Hippocampal formation (tissue), 2 donors: ENCODE measurements around the gene AKR1B15.
"Not testable (repeated sequence)": the region's sequence is repeated elsewhere in the genome, so short reads cannot be mapped to it uniquely, and the experiment has no call there.

Source experiments
- DNase-seq, 2 donors: peaks; one replicate each; lab custom pipeline; 2025; lab: John Stamatoyannopoulos, UW

Gene AKR1B15

DNA sequence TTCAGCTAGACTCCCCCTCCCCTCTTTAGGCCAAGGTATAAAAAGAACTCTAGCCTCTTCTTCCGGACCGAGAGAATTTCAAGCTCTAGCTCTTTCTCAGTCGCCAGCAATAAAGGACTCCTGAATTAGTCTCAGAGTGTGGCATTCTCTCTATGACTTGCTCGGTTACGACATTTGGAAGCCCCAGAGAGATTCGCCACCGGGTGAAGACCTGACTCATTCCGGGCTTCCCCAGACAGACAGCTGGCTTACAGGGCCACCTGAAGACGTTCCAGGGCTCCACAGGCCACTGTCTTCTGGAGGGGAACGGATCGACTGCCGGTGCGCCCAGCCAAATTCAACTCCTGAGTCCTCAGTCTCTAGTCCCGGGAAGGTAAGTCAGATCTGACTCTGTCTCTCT, at the start of gene AKR1B15:
TSS of gene AKR1B15 (plus strand) at position 234 of the 400 bp plus-strand sequence. CDS start 15,510 bp downstream, outside the sequence.
- no peak for DNase-seq

DNA sequence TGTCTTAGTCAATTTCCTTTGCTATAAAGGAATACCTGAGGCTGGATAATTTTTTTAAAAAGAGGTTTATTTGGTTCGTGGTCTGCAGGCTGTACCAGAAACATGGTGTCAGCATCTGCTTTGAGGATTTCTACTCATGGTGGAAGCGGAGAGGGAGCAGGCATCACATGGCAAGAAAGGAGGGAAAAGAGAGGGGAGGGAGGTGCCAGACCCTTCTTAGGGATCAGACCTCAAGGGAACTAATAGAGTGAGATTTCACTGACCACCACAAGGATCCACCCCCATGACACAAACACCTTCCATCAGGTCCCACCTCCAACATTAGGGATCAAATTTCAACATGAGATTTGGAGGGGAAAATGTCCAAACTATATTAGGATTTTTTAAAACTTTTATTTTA, 48.5 kb upstream of the AKR1B15 start:
- no peak for DNase-seq

DNA sequence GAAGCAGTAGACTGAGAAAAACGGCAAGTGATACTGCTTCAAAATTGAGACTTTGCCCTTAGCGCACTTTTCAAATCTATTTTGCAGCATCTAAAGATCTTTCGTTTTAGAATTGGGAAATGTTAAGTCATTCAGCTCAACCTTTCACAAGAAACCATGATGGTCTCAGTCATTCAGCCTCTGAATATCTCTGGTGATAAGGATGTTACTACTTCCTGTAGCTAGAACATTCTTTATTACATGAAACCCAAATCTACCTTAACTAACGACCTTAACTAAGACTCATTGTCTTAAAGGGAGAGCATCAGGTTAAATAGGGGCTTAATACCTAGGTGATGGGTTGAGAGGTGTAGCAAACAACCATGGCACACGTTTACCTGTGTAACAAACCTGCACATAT, 47.9 kb upstream of the AKR1B15 start:
- DNase-seq, result no peak

DNA sequence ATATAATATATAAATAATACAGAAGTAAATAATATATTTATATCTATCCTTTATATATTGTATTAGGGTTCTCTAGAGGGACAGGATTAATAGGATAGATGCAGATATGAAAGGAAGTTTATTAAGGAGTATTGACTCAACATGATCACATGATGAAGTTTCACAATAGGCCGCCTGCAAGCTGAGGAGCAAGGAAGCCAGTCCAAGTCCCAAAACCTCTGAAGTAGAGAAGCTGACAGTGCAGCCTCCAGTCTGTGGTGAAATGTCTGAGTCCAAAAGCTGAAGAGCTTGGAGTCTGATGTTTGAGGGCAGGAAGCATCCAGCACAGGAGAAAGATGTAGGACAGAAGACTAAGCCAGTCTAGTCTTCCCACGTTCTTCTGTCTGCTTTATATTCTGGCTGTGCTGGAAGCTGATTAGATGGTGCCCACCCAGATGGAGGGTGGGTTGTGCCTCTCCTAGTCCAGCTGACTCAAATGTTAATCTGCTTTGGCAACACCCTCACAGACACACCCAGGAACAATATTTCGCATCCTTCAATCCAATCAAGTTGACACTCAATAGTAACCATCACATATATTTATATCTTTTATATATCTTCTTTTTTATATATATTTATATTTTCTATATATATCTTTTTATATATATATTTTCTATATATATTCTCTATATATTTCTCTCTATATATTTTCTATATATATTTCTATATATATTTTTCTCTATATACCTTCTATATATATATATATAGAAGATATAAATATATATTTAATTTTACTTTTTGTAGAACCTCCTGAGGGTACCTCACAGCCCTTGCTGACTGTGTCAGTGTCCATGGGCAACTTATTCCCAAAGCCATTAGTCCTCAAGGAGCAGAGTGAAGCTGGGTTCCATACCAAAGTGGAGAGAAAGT, 46.2 kb upstream of the AKR1B15 start:
- no peak for DNase-seq

DNA sequence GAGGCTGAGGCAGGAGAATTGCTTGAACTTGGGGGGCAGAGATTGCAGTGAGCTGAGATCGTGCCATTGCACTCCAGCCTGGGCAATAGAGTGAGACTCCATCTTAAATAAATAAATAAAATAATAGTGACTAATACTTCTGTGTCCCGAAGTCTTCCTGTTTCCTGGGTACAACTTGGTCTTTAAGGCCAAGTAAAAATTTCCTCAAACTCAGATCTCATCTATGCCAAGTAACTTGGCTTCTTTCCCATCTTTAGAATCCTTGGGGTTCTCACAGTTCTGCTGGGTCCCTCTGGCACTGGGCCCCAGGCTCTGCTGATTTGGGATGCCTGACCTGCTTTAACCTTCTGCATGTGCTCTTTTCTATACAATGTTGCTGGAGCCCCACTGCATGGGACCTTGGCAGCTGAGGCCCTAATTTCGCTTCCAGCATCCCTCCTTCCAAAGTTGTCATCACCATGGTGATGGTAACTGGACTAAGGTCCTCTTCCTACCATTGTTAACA, 44.2 kb upstream of the AKR1B15 start:
- DNase-seq, result no peak

DNA sequence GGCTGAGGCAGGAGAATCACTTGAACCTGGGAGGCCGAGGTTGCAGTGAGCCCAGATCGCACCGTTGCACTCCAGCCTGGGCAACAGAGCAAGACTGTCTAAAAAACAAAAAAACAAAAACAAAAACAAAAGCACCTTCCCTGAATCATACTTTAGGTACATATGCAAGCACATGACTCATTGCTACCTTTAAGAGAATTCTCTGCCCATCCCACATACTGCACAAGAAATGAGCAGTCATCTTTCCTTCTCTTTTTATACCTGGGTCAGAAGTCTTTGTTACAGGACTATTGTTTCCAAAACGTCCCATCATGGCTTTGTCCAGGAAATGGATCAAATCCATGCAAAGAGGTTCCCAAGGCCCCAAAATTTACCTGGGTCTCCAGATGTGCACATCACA, 43.1 kb upstream of the AKR1B15 start:
- DNase-seq, result no peak

DNA sequence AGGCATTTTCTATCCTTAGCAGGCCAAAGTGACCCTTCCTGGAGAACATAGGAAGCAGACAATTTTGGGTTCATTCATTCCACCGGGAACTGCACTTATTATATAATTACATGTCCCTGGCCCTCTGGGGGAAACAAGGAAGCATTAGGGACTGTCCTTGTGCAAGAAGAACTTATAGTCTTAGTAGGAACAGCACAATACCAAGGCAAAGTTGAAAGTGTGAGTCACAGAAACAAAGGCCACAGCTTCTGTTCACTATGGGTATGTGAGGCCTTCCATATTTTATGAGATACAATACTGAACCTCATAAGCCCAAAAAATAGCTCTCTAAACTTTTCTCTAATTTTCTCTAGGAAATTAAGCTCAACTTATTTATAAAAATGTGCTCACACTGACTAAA, 39.9 kb upstream of the AKR1B15 start:
- no peak for DNase-seq

DNA sequence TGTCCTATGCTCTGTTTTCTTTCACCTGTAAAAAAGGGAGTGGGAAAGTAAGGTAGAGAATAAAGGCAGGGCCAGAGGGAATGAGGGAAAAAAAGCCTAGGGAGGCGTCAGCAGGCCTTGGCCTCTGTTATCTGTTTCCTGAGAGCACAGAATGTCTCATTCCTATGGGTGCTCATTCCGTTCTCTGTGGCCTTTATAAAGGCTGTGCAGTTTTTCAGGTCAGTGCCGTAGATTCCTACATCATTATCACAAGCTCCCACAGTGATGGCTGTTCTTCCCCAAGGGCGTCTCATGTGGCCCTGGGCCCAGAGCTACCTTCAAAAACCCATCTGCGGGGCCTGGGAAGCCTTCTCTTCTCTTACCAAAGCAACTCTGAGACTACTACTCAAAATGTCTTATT, 38.3 kb upstream of the AKR1B15 start:
- no peak for DNase-seq

DNA sequence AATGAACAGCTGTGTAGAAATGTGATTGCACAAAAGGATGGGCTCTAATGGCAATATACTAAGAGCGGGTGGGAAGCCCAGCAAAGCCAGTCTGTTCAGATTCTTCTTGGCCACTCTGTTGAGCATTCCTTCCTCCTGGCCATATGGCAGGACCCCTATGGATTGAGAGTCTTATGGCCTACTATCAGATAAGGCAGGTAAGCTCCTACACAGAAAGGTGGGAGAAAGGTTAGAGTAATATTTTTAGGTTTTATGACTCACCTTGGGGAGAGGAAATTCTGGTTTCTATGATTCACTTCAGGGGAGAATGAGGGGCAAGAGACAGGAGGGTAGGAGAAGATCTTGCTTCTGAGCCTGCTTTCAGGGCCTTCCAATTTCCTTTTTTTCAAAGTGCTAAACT, 36.6 kb upstream of the AKR1B15 start:
- no peak for DNase-seq

DNA sequence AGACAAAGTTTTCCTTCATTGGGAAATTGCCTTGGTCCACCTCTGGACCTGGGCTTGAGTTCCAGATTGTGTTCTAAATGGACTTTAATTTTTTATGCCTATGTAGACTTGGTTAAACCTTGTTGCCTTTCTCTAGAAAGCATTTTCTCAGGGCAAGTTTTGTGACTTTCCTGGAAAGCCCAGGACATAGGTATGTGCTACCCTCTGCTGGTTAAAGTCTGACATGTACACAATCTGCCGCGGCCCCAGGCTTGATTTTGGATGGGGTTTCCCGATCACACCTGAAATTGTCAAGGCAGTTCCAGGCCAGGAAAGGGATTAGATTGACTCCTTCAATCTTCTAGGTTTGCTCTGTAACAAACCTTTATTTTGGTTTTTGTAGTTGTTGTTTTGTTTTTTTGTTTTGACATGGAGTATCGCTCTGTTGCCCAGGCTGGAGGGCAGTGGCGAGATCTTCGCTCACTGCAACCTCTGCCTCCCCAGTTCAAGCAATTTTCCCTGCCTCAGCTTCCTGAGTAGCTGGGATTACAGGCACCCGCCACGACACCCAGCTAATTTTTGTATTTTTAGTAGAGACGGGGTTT, 35.6 kb upstream of the AKR1B15 start:
- no peak for DNase-seq

DNA sequence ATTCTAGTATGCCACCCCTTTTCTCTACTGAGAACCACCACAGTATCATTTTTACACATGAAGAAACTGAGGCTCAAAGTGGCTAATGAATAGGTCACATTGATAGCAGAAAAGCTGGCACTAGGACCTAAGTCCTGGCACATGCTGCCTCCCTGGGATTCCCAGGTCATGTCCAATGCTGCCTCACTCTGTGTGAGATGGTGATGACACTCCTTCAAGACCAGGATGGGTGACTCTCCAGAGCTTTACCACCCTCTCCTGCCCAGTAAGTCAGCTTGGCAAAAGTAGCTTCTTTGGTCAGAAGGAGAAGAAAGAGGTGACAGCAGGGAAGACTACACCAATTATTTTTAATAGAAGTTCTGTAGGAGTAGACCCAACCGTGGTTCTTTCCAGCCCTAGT, 34.8 kb upstream of the AKR1B15 start:
- no peak for DNase-seq

DNA sequence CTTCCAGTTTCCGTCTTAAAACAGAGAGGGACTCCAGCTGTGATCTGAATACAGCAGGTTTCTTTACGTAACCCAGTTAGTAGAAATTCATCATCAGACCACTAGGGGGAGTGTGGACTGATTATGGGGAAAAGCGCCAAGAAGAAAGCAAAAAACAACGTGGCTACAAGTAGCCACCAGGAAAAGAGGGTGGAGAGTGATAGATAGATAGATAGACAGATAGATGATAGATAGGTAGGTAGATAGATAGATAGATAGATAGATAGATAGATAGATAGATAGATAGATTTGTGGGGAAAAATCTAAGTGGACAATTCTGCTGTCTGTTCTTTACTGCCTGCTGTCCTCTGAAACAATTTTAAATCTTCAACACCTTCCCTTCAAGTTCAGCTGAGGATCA, 34.2 kb upstream of the AKR1B15 start:
- DNase-seq, result peak in 1 of 2 donors; percentile 72

DNA sequence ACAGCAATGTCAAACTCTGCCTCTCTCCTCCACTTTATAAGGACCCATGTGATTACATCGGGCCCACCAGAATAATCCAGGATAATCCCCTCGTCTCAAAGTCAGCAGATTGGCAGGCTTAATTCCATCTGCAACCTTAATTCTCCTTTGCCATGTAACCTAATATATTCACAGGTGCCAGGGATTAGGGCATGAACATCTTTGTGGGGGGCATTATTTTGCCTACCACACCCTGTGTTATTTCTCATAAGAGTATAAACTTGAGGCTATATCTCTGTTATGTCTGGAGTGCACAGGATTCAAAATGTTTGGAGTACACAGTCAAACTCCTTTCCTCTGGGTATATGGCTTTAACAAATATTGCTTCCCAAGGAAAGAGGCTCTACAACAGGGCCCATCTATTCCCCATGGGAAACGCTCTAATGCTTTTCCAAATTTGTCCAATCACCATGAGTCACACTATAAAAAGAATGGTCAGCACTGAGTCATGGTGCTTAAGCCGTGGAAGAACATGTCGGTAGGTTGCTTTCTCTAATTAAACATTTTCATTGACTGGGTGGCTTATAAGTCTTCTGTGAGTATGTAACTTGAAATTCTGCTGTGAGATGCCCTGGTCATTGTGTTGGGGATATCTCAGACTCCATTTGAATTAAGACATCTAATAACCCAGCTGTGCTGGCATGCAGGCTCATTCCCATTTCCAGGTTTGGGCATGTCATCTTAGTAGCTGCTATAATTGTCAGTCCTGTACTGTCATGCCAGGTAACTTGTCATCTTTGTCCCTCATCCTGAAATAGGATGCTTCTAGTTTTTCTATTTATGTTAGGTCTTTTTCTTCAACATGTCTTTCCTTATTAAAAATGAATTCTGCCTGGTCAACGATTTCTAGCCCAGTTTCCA, 33.1 kb upstream of the AKR1B15 start:
- DNase-seq, result no peak

DNA sequence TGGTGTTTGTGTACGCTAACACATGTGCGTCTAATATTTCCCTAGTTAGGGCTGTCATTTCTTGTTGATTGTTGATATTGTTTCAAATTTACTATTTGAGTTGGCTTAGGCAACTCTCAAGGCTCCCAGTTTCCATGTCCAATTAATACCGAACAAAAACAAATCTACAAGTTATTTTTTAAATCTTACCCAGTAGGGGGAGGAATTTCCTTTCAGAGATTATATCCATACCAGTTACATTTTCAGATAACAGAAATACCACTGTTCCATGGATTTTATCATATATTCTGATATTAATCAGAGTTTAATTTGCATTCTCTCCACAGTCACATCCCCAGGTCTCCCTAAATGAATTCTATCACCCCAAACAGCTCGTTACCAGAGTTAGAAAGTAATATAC, 28.8 kb upstream of the AKR1B15 start:
- DNase-seq, result no peak

DNA sequence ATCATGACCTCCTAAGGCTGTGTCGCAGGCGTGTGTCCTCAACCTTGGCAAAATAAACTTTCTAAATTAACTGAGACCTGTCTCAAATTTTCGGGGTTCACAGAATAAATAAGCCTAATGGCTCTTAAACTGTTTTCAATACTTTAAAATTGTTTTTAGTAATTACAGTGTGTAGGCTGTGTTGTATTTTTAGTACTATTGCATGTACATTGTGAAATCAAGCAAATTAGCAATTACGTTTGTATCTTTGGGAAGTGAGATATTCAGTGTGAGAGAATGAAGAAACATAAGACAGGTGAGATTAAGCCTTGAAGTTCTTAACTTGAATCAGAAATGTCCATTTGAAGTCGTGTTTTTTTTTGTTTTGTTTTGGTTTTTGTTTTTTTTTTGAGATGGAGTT, 26.3 kb upstream of the AKR1B15 start:
- DNase-seq, result no peak

DNA sequence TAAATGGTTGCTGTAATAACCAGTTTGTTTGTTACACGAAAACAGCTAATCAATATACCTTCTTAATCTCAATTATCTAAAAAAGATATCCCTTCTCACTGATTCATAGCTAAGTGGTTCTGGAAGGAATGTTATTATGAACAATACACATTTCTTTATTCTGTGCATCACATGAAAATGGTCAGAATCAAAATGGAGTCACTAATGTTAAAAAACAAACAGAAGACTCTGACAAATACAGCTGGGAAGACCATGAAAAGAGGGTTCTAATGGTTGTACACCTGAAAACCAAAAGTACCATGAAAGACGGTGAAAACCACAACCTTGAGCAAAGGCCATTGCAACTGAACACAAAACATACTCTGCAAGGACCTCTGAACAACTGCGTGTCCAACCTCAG, 23.5 kb upstream of the AKR1B15 start:
- DNase-seq, result not testable (repeated sequence)

DNA sequence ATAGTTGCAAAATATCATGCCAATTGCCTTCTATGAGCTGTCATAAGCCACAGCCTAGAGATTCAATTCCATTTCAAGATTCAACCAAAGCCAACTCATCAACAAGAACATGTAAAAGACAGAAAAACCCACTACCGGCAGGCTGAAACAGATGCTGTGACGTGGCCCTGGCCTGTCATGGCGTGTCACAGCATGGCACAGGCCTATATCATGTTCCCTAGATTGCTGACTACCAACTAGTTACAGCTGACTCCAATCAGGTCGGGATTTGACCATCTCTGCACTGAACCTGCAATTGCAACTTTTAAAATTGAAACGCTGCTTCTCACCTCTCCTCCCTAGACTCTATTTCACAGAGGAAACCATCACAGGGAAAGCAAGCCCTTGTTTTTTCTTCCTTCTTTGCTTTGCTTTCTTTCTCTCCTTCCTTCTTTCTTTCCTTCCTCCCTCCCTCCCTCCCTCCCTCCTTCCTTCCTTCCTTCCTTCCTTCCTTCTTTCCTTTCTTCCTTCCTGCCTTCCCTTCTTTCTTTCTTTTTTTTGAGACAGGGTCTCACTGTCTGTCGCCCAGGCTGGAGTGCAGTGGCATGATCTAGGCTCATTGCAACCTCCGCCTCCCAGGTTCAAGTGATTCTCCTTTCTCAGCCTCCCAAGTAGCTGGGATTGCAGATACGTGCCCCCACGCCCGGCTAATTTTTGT, 22.2 kb upstream of the AKR1B15 start:
- not testable (repeated sequence) for DNase-seq

DNA sequence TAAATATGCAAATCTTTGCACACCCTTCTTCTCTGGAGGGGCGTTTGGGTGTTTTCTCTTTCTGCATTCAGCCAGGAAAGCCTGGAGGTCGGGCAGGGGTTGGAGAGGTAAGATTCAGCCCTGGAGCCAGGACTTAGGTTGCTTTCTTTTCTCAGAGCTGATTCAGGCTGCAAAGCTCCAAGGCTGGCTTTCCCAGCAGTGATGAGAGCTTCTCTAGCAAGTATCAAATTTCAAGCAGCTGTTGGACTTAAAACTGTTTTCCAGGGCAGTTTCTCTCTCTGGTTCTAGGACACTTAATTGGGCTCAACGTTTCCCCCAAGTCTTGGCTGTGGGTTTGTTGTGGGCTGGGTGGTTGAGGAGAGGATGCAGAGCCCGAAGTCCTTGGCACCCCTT, 20.9 kb upstream of the AKR1B15 start:
- DNase-seq, result no peak

DNA sequence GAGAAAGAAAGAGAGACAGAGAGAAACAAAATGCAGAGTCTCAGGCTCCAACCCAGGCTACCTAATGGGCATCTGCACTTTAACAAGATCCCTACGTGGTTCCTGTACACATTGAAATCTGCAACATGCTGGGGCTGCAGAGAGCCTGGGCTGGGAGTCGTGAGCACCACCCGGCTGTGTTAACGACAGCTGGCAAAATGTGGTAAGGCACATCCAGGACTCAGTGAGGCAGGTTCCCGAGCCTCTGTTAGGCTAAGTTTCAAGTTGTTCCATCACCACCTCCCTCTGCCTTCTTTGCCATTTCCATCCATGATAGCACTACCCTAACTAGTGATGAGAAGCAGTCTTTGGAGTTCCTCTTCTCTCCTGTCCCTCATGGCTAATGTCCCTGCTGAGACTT, 20.2 kb upstream of the AKR1B15 start:
- no peak for DNase-seq

DNA sequence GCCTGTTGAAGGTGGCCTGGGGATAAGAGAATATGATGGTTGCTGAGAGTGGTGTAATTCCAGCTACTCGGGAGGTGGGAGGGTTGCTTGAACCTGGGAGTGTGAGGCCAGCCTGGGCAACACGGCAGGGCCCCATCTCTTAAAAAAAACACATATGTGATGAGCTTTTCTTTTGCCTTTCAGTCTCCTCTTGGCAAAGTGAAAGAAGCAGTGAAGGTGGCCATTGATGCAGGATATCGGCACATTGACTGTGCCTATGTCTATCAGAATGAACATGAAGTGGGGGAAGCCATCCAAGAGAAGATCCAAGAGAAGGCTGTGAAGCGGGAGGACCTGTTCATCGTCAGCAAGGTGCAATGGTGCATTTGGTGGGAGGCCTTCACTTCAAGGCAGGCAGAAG, 18.4 kb upstream of the AKR1B15 start:
- DNase-seq, result no peak

DNA sequence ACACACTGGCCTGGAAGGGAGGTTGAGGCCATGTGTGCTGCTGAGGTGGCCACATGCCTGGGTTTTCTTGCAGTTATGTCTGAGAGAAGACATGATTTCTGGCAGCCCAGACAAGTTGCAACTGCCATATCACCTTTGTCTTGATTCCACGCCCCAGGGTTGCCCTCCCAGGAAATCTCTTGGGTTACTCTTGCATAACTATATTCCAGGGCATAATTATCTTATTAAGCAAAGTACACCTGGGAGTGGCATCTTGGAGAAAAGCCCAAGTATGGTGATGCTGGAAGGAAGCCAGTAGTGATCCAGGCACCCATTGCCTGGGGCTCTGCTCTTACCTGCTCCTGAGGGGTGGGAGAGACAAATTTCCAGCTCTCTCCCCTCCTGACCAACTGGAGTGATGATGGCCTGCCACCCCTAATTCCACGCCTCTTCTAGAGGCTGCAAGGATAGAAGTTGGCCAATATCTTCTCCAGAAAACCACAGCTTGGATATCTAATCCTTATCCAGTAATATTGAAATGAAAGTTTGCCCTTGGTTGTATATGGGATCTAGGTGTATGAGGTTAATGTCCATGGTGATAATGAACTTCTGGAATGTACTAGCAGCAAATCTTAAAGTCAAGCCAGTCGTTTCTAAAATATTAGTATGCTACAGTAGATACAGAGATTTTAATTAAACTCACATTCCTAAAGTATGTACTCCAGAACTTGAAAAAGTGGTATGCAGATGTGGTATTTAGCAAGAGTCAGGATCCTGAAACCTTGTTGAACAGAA, 16.5 kb upstream of the AKR1B15 start:
- DNase-seq, result no peak
